ENCODE measurements around the gene ACP3. TPM values are rescaled to one million over a fixed set of nuclear protein-coding genes. Genes with fewer than 3 reads are reported as not detected.

ACP3 gene
- total RNA-seq (2022) (not detected in 2 replicates), Bru-seq, nascent RNA (percentile 8 among the genes with signal in this experiment), BruChase-seq, experiment 1, labeled RNA remaining after a 6-hour chase (percentile 2 among the genes with signal in this experiment), BruChase-seq, experiment 2, labeled RNA remaining after a 2-hour chase (percentile 7 among the genes with signal in this experiment)
- long read RNA-seq, result 0 reads

- no peaks in the 10 kb centered on the region for H3K36me3 Mint-ChIP-seq (ENCODE audit: insufficient read depth, unreplicated experiment)
- peak; percentile 73 for DNase-seq (ENCODE audit: unreplicated experiment)
- ChIA-PET POLR2A (interaction anchor here (1.5 kb wide), 1 partner anchor 20 kb away, joined by 3 read pairs; no protein-coding TSS in a partner anchor), CTCF (interaction anchor here (0.6 to 1.5 kb wide), 5 partner anchors 22 to 1587 kb away, joined by 3 to 6 read pairs (median 3); no protein-coding TSS in a partner anchor)
- H3K4me3 Mint-ChIP-seq (ENCODE audit: unreplicated experiment), result peak within 1 kb of the TSS; percentile 20
- no TSS peak for BruUV-seq (replicated peaks)
- H3K4me1 Mint-ChIP-seq (ENCODE audit: insufficient read depth, unreplicated experiment), result peaks cover 19% of the 10 kb centered on the region
- peak within 1 kb of the TSS; percentile 72 for H3K27ac Mint-ChIP-seq (ENCODE audit: low read depth, unreplicated experiment)
- H3K27me3 Mint-ChIP-seq (ENCODE audit: insufficient read depth, unreplicated experiment), result no peaks in the 10 kb centered on the region
- no peaks in the 10 kb centered on the region for H3K9me3 Mint-ChIP-seq (ENCODE audit: unreplicated experiment)
- TF ChIP-seq, protein P1, sequence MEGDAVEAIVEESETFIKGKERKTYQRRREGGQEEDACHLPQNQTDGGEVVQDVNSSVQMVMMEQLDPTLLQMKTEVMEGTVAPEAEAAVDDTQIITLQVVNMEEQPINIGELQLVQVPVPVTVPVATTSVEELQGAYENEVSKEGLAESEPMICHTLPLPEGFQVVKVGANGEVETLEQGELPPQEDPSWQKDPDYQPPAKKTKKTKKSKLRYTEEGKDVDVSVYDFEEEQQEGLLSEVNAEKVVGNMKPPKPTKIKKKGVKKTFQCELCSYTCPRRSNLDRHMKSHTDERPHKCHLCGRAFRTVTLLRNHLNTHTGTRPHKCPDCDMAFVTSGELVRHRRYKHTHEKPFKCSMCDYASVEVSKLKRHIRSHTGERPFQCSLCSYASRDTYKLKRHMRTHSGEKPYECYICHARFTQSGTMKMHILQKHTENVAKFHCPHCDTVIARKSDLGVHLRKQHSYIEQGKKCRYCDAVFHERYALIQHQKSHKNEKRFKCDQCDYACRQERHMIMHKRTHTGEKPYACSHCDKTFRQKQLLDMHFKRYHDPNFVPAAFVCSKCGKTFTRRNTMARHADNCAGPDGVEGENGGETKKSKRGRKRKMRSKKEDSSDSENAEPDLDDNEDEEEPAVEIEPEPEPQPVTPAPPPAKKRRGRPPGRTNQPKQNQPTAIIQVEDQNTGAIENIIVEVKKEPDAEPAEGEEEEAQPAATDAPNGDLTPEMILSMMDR (IDR thresholded peaks at IDR 0.05; ENCODE audit: unreplicated experiment), result no peak
- intact Hi-C loops (cut with micrococcal nuclease), result no loop called here
Observed at GRCh38 chr3:132317229-132317948, at the start of gene ACP3. ACP3 (plus strand) TSS chr3:132317407; CDS start chr3:132317457, 50 bp downstream.

GRCh38 chr3:132268956-132269355 lies 48.3 kb upstream of the ACP3 start:
- Mint-ChIP-seq H3K4me1 (ENCODE audit: insufficient read depth, unreplicated experiment) (no peaks in the 10 kb centered on the region), H3K4me3 (ENCODE audit: unreplicated experiment) (no peak overlapping the region), H3K36me3 (ENCODE audit: insufficient read depth, unreplicated experiment) (no peaks in the 10 kb centered on the region), H3K27ac (ENCODE audit: low read depth, unreplicated experiment) (no peak overlapping the region), H3K27me3 (ENCODE audit: insufficient read depth, unreplicated experiment) (no peaks in the 10 kb centered on the region), H3K9me3 (ENCODE audit: unreplicated experiment) (no peaks in the 10 kb centered on the region)
- TF ChIP-seq, protein P1 (IDR thresholded peaks at IDR 0.05; ENCODE audit: unreplicated experiment), result peak; percentile 15
- BruUV-seq (replicated peaks), result no TSS peak
- ChIA-PET CTCF (interaction anchor here (0.8 to 2.2 kb wide), 5 partner anchors 10 to 132 kb away, joined by 3 to 7 read pairs (median 6); no protein-coding TSS in a partner anchor), POLR2A (interaction anchor here (0.8 to 1.1 kb wide), 2 partner anchors 23 to 31 kb away, joined by 3 read pairs; no protein-coding TSS in a partner anchor)
- DNase-seq (ENCODE audit: unreplicated experiment), result peak; percentile 47
- intact Hi-C loops (cut with micrococcal nuclease), result no loop called here

- TF ChIP-seq, protein P1 (IDR thresholded peaks at IDR 0.05; ENCODE audit: unreplicated experiment), result no peak
- no TSS peak for BruUV-seq (replicated peaks)
- DNase-seq (ENCODE audit: unreplicated experiment), result no peak
- H3K4me1 Mint-ChIP-seq (ENCODE audit: insufficient read depth, unreplicated experiment), result no peaks in the 10 kb centered on the region
- intact Hi-C loops (cut with micrococcal nuclease), result no loop called here
- H3K36me3 Mint-ChIP-seq (ENCODE audit: insufficient read depth, unreplicated experiment), result no peaks in the 10 kb centered on the region
- no peak overlapping the region for H3K4me3 Mint-ChIP-seq (ENCODE audit: unreplicated experiment)
- ChIA-PET CTCF (interaction anchor here (1.8 kb wide), 1 partner anchor 70 kb away, joined by 9 read pairs; no protein-coding TSS in a partner anchor), POLR2A (no interaction called here)
- no peaks in the 10 kb centered on the region for H3K9me3 Mint-ChIP-seq (ENCODE audit: unreplicated experiment)
- H3K27me3 Mint-ChIP-seq (ENCODE audit: insufficient read depth, unreplicated experiment), result no peaks in the 10 kb centered on the region
- H3K27ac Mint-ChIP-seq (ENCODE audit: low read depth, unreplicated experiment), result no peak overlapping the region
Observed at GRCh38 chr3:132273036-132273435, 44.2 kb upstream of the ACP3 start.

DNA sequence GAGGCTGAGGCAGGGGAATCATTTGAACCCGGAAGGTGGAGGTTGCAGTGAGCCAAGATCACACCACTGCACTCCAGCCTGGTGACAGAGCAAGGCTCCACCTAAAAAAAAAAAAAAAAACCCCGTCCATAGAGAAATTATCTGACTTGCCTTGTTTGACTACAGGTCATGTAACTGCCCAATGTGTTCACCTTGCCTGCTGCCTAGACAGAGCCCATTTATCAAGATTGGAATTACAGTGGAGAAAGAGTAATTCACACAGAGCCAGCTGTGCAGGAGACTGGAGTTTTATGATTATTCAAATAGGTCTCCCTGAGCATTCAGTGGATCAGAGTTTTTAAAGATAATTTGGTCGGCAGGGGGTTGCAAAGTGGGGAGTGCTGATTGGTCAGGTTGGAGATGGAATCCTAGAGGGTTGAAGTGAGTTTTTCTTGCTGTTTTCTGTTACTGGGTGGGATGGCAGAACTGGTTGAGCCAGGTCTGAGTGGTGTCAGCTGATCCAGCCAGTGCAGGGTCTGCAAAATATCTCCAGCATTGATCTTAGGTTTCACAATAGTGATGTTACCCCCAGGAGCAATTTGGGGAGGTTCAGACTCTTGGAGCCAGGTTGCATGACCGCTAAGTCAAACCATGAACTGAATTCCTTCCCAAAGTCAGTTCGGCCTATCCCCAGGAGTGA lies 40.8 kb upstream of the ACP3 start:
- H3K4me1 Mint-ChIP-seq (ENCODE audit: insufficient read depth, unreplicated experiment), result no peaks in the 10 kb centered on the region
- no peaks in the 10 kb centered on the region for H3K36me3 Mint-ChIP-seq (ENCODE audit: insufficient read depth, unreplicated experiment)
- intact Hi-C loops (cut with micrococcal nuclease), result no loop called here
- H3K27me3 Mint-ChIP-seq (ENCODE audit: insufficient read depth, unreplicated experiment), result no peaks in the 10 kb centered on the region
- POLR2A ChIA-PET, result no interaction called here
- DNase-seq (ENCODE audit: unreplicated experiment), result no peak
- TF ChIP-seq, protein P1 (IDR thresholded peaks at IDR 0.05; ENCODE audit: unreplicated experiment), result no peak
- no peak overlapping the region for H3K4me3 Mint-ChIP-seq (ENCODE audit: unreplicated experiment)
- no peak overlapping the region for H3K27ac Mint-ChIP-seq (ENCODE audit: low read depth, unreplicated experiment)
- no TSS peak for BruUV-seq (replicated peaks)
- no peaks in the 10 kb centered on the region for H3K9me3 Mint-ChIP-seq (ENCODE audit: unreplicated experiment)
- CTCF ChIA-PET, result interaction anchor here (0.9 kb wide), 1 partner anchor 10 kb away, joined by 4 read pairs; no protein-coding TSS in a partner anchor

Measured in MCF 10A (cell line).